NCI-H146 treated with DMSO at 0.1 percent for 48 hours (cell line): ENCODE measurements around the gene FANCM.
"Not testable (repeated sequence)": the region's sequence is repeated elsewhere in the genome, so short reads cannot be mapped to it uniquely, and the experiment has no call there.

ENCODE experiments used
- DNase-seq: peaks from one replicate; lab custom pipeline; 2025; ENCODE audit not compliant: unreplicated experiment; lab: John Stamatoyannopoulos, UW

The FANCM gene

DNA sequence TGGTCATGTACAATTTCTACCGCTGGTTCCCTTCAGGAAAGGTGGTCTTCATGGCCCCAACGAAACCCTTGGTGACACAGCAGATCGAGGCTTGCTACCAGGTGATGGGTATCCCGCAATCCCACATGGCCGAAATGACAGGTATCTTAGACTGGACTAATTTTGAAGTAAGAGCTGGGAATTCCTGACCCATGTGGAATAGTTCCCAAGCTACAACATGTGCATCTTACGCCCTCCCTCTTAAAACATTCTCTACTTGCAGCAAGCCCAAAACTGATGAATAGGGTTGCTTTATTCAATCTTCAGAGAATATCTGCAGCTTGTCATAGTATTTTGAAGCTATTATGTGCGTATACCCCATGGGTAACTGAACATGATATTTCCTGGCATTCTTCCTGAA is 669 bp downstream of the FANCM start:
- no peak for DNase-seq

DNA sequence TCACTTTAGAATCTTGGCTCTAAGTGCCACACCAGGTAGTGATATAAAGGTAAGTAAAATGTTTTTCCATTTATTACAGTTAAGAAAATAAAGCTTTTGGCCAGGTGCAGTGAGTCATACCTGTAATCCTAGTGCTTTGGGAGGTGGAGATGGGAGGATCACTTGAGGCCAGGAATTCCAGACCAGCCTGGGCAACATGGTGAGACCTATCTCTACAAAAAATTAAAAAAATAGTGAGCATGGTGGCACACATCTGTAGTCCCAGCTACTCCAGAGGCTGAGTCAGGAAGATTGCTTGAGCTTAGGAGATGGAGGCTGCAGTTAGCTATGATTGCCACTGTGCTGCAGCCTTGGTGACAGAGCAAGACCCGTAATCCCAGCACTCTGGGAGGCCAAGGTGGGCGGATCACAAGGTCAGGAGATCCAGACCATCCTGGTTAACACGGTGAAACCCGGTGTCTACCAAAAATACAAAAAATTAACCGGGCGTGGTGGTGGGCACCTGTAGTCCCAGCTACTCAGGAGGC is 5.0 kb downstream of the FANCM start:
- no peak for DNase-seq

DNA sequence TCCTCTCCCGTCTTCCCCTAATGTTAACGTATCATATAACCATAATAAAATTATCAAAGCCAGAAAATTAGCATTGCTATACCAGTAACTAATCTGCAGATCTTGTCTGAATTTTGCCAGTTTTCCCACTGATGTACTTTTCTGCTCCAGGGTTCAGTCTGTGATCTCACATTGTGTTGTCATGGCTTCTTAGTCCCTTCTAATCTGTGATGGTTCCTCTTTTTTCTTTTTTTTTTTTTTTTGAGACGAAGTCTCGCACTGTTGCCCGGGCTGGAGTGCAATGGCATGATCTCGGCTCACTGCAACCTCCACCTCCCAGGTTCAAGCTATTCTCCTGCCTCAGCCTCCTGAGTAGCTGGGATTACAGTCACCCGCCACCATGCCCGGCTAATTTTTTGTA is 6.4 kb downstream of the FANCM start:
- not testable (repeated sequence) for DNase-seq

DNA sequence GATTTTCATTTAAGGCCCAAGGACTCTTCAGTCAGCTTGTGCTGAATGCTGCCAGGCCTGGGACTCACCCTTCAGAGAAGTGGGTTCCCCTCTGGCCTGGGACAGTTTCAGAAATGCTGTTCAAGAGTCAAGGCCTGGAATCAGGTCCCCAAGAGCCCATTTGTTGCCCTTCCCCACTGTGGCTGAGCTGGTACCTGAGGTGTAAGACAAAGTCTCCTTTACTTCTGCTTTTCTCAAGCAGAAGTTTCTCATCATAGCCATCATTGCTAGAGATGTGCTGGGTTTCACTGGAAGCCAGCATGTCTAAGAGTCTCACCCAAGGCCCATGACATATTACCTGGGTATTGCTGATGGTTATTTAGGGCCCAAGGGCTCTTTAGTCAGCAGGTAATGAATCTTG is 8.9 kb downstream of the FANCM start:
- DNase-seq = no peak

DNA sequence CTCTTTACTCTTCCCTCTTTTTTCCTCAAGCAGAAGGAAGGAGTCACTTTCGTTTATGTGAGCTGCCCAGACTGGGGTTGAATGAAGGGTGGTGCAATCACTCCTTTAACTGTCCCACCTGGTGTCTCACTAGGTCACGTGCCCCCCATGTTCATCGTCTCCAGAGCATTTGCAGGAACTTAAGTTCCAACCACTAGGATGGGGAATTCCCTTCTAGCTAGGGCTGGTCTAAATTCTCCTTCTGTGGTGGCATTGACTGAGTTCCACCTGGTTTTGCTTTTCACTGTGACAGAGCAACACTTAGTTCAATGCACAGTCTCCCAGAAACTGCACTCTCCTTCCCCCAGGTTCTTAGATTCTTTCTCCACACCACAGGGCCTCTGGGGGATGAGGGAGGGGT is 9.5 kb downstream of the FANCM start:
- no peak for DNase-seq

DNA sequence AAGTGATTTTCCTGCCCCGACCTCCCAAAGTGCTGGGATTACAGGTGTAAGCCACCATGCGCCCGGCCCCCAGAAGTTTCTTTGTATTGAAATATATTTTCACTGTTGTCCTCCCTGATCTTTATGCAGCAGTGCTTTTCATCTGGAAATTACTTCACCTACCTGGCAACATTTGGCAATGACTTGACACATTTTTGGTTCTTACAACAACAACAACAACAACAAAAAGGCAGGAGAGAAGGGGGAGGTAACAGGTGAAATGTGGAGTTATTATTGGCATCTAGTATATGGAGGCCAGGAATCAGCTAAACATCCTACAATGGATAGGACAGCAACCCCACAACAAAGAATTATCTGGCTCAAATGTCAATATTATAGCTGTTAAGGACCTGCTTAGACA is 13.9 kb downstream of the FANCM start:
- no peak for DNase-seq

DNA sequence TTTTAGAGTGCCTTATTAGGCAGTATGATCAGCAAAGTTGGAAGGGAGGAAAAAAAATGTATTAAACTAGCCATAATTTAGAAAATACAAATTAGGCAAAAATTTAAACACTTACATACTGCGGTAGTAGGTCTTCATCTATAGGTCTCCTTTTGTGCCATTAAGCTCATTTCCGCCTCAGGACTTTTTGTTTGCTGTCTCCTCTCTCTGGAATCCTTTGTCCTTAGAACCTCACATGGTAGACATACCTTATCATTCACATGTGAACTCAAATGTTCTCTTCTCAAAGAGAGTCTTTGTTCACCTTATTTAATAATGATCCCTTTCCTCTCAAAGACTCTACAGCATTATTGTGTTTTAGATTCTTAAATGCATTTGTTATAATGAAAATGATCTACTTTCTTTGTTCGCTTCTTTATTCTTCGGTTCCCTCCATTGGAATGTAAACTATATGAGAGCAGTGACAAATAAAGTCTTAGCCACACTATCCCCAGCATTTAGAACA is 14.7 kb downstream of the FANCM start:
- no peak for DNase-seq

DNA sequence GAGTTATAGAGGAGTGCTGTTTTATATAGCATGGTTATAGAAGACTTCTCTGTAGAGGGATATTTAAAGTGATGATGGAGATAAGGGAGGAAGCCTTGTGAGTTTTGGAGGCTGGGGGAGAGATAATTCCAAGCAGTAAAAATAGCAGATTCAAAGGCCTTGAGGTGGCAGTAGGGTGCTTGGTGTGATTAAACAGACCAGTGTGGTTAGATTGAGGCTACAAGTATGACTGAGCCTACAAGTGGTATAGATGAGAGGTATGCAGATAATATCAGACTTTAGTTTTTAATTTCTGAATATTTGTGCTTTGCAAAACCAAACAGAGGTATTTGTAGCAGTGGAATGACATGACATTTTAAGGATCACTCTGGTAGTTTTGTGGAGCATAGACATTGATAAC is 20.3 kb downstream of the FANCM start:
- no peak for DNase-seq

DNA sequence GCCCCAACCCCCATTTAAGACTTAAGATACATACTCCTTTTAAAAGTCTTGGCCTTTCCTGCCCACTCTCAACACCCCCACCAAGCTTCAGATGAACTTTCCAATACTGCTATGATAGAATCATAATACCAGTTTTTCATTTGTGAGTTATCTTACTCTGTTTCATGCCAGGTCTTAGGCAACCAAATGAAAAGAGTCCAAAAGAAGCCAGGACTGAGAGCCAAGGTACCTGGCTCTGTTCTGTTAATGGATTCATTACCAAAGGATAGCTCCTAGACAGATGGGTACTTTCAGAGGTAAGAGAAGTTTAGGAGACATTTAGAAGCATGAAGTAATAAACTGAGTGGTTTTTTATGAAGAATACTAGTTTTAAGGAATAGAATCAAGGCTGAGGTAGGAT is 34.2 kb downstream of the FANCM start:
- DNase-seq = no peak

DNA sequence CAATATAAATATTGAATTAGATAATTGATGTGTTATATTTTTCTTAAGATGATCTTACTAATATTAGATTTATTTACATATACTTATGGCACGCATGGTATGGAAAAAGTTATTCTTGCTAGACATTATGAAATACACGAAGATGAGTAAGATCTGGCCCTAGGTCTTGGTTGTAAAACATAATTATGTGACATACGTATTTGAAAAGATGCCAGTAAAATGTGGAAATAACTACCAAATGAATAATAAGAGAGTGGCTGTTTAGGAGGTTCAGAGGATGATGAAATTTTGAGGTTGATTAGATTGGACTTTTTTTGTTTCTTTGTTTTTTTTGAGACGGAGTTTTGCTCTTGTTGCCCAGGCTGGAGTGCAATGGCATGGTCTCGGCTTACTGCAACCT is 41.3 kb downstream of the FANCM start:
- no peak for DNase-seq

DNA sequence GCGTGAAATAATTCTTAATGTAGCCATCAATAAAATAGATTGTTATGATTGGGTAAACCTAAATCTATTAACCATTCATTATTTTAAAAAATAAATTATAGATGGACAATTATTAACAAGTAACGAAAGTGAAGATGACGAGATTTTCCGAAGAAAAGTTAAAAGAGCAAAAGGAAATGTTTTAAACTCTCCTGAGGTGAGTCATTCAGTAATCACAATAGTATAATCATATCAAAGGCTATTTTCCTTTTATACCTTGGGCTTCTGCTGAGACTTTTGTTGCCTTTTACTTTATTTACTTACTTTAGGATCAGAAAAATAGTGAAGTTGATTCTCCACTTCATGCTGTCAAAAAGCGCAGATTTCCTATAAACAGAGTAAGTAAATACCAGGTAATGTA is 45.6 kb downstream of the FANCM start:
- DNase-seq = no peak

DNA sequence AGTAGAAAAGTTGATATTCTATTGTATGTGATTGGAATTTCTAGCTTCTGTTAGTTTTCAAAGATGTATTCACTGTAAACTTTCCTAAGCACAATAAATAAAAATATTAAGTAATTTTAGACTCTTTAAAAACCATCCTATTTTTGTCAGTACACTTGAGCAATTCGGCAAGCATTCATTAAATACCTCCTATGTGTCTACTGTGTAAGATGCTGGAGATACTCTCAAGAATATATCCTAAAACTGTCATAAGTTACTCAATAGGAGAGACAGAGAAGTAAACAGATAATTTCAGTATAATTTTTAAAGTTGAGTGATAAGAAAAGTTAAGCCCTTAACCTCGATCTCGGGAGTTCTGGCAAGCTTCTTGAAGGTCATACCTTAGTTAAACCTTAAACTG is 46.1 kb downstream of the FANCM start:
- DNase-seq = no peak

DNA sequence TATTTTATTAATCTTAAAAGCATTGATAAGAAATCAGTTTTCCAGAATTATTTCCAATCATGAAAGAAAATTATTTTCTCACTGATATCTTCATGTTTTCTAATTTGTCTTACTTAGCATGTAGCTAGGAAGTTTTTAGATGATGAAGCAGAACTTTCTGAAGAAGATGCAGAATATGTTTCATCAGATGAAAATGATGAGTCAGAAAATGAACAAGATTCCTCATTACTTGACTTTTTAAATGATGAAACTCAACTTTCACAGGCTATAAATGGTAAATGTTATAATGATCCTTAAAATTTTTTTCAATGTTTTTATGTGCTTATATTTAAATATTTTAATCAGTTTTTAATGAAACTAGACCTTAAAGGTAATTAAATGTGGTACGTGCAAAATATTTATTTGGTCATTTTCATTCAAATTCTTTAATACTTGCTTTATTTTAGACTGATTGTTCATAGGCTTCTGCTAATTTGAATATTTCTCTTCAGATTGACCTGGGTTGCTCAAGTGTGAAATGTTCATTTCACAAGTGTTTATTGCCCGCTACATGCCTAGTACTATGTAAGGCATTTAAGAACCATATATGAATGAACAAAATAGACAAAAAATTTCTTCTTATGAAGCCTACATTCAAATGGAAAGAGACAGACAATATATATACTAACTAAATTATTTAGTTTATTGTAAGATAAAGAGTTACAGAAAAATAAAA is 49.5 kb downstream of the FANCM start:
- no peak for DNase-seq

DNA sequence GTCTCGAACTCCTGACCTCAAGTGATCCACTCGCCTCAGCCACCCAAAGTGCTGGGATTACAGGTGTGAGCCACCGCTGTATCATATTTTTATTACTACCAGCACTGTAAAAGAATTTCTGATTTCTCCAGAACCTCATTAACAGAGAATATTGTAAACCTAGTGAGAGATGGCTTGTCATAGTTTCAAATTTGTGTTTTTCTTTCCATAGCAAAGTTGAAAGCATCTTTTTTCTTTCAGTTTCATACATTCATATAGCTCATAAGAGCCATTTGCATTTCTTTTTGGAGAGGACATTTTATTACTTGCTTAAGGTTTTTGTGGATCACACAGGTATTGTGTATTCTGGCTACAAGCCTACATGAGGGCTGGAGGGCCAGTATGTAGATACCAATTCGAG is 59.2 kb downstream of the FANCM start:
- no peak for DNase-seq

DNA sequence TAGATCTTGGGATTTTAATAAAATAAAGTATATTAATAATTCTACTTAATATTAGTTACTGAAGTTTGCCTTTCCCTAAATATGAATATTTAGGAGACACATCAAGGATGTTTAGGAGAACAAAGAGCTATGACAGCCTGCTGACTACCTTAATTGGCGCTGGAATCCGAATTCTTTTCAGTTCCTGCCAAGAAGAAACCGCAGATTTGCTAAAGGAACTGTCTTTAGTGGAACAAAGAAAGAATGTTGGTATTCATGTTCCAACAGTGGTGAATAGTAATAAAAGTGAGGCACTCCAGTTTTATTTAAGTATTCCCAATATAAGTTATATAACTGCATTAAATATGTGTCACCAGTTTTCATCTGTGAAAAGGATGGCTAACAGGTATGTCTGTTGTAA is 62.8 kb downstream of the FANCM start:
- DNase-seq = no peak

DNA sequence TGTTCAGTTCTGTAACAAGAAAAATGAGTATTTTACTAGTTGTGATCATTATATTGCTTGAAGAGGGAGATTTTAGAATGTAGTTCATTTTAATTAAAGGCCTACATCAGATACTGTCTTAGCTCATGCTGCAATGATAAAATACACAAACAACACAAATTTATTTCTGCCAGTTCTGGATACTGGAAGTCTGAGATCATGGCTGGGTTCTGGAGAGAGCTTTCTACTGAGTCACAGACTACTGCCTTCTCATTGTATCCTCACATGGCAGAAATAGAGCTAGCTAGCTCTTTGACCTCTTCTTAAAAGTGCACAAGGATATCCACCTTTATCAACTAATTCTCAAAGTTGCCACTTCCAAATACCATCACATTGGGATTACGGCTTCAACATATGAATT is 63.5 kb downstream of the FANCM start:
- no peak for DNase-seq

DNA sequence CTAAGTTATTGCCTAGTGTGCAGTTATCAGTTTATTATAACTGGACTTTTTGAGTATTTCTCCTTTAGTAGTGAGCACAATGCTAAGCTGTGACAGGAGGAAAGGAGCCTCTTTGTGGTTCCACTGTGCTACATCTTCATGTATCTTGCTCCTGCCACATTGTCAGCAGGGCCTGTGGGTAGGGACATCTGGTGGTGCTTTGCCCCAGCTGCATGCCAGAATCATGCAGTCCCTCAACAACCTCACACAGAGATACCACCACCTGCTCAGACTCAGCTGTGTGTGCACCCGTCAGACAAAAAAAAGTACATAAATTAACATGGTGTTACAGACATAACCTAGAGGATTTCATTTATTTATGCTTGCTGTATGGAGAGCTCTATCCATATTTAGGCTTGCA is 66.2 kb downstream of the FANCM start:
- no peak for DNase-seq

DNA sequence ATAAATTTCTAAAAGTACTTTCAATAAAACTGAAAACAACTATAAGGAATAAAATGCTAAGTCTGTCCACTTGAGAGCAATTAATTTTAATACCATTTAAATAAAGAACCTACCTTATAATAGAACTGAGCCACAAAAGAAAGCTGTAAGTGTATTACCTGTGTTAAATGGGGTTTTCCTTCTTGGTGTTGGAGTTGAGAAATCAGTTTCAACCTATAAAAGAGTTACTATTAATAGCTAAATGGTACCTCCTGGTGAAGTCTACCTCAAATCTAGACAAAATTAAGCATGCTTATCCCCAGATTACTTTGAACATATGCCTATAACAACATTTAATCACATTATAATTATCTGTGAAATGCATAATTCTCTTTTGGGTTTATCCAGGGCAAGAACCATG is 68.5 kb downstream of the FANCM start:
- no peak for DNase-seq

DNA sequence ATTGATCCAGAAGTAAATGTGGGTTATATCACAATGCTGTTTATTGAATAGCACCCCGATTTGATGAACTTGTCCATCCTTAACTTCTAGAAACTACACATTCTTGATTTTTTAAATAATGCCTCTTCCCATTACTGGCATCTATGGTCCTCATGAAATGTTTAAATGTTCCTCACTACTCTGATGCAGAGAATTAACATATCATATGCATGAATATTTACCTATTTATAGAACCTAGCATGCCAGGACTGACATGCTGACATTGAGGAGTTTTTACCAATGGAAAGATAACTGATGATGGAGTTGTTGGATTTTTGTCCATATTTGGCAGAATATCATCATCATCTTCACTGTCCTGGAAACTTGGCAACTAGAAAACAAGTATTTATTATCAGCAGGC is 74.4 kb downstream of the FANCM start:
- no peak for DNase-seq

DNA sequence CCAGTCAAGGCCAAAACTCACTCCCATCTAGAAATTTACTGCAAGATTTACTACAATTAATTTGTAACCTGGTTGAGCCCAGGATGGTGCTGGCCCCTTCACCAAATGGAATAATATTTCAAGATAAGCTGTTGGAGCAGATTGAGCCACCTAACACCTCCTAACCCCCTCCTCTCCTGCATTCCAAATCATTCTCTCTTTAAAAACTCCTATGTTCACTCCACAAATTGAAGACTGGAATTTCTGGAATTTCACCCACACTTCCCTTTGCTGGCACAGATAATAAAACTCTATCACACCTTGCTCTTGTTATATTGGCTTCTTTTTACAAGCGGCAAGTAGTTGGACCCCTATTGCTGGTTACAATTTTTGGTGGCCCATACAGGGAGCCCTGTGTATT is 75.6 kb downstream of the FANCM start:
- DNase-seq = no peak

DNA sequence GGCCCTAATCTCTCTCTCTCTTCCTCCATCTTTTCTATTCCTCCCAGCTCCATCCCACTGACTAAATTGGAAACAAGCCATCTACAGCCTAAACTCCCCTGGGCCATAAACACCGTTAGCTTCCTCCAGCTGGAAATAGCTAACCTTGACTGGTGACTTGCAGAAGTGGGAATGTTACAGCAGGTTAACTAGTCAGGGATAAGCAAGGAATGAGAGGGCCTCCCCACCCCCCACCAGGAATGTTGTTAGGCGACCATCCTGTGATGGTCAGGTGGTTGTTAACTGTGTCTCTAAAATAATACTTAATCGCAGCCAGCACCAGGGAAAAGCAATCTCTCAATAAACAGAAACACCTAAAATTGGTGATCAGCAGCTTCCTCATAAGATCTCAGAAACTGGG is 76.5 kb downstream of the FANCM start:
- DNase-seq = no peak

DNA sequence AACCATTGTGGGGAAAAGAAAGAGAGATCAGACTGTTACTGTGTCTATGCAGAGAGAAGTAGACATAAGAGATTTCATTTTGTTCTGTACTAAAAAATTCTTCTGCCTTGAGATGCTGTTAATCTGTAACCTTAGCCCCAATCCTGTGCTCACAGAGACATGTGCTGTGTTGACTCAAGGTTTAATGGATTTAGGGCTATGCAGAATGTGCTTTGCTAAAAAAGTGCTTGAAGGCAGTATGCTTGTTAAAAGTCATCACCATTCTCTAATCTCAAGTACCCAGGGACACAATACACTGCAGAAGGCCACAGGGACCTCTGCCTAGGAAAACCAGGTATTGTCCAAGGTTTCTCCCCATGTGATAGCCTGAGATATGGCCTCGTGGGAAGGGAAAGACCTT is 78.0 kb downstream of the FANCM start:
- DNase-seq = not testable (repeated sequence)

DNA sequence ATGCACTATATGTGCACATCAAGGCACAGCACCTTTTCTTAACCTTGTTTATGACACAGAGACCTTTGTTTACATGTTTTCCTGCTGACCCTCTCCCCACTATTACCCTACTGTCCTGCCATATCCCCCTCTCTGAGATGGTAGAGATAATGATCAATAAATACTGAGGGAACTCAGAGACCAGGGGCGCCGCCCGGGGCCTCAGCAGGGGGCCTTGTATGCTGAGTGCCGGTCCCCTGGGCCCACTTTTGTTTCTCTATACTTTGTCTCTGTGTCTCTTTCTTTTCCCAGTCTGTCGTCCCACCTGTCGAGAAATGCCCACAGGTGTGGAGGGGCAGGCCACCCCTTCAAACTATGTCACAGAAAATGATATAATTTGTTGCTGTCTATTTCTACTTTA is 78.6 kb downstream of the FANCM start:
- not testable (repeated sequence) for DNase-seq
